HEK293 (cell line): Measurements from ENCODE around the gene BAZ2B.

Experiments used
- CTCF ChIA-PET: fragments of 350-600 bp; formaldehyde crosslinking; extraction: SDS; loops from one replicate; lab custom pipeline; 2021; ENCODE audit warnings: antibody characterized with exemption; lab: Yijun Ruan, JAX
- POLR2A ChIA-PET: fragments of 300-600 bp; formaldehyde crosslinking; extraction: SDS; loops from one replicate; lab custom pipeline; 2020; ENCODE audit warnings: antibody characterized with exemption, inconsistent platforms; lab: Yijun Ruan, JAX
- H3K27ac ChIP-seq: fragments of 200-500 bp; sonication (Bioruptor generic); 2 replicates; pipeline ENCODE4 v1.5.1; 2014; ENCODE audit warnings: low read depth, low read length, control low read depth, inconsistent platforms; ENCODE audit errors: extremely low read depth
- H3K36me3 ChIP-seq, 2 experiments: fragments of 200-500 bp in 1 of 2; sonication (Bioruptor generic) in 1 of 2; 1 replicate in 1 of 2; 2 replicates in 1 of 2; pipeline ENCODE4 v1.5.1; 2014 to 2017; ENCODE audit warnings: inconsistent platforms in 2 of 2, low read length in 2 of 2; ENCODE audit not compliant: control insufficient read depth in 2 of 2, insufficient read depth in 1 of 2
- H3K4me1 ChIP-seq: fragments of 200-500 bp; sonication (Bioruptor generic); 2 replicates; pipeline ENCODE4 v1.5.1; 2014; ENCODE audit warnings: mild to moderate bottlenecking, low read length, inconsistent platforms; ENCODE audit not compliant: control insufficient read depth, insufficient read depth
- H3K4me3 ChIP-seq: 2 replicates; pipeline ENCODE4 v1.5.1; 2011; ENCODE audit warnings: low read depth, mild to moderate bottlenecking, control low read depth, low read length, moderate library complexity
- H3K9me3 ChIP-seq: fragments of 200-500 bp; sonication (Bioruptor generic); 2 replicates; pipeline ENCODE4 v1.5.1; 2014; ENCODE audit warnings: low read depth, low read length, inconsistent platforms; ENCODE audit not compliant: control insufficient read depth, insufficient read depth
- SP3 ChIP-seq: fragments of 450-650 bp; formaldehyde crosslinking; IDR thresholded peaks from 2 replicates; pipeline ENCODE4 v1.5.1; 2016; ENCODE audit warnings: missing biosample characterization, missing genetic modification characterization
- WT1 ChIP-seq: fragments of 450-650 bp; formaldehyde crosslinking; IDR thresholded peaks from 2 replicates; pipeline ENCODE4 v1.5.1; 2016; ENCODE audit warnings: missing biosample characterization, missing genetic modification characterization
- ZBTB49 ChIP-seq: fragments of 450-650 bp; formaldehyde crosslinking; IDR thresholded peaks from 2 replicates; pipeline ENCODE4 v1.5.1; 2016; ENCODE audit warnings: missing biosample characterization, missing genetic modification characterization, low read depth
- ZBTB6 ChIP-seq: fragments of 450-650 bp; formaldehyde crosslinking; IDR thresholded peaks from 2 replicates; pipeline ENCODE4 v1.5.1; 2017; ENCODE audit warnings: missing biosample characterization, missing genetic modification characterization
- ZBTB7A ChIP-seq: fragments of 450-650 bp; formaldehyde crosslinking; IDR thresholded peaks from 2 replicates; pipeline ENCODE4 v1.5.1; 2016; ENCODE audit warnings: low read depth, missing biosample characterization, missing genetic modification characterization
- ZNF112 ChIP-seq: fragments of 450-650 bp; formaldehyde crosslinking; IDR thresholded peaks from 2 replicates; pipeline ENCODE4 v1.5.0; 2017; ENCODE audit warnings: missing biosample characterization, missing genetic modification characterization
- ZNF138 ChIP-seq: fragments of 450-650 bp; formaldehyde crosslinking; IDR thresholded peaks from 2 replicates; pipeline ENCODE4 v1.5.1; 2016; ENCODE audit warnings: missing biosample characterization, missing genetic modification characterization, borderline replicate concordance
- ZNF146 ChIP-seq: fragments of 450-650 bp; formaldehyde crosslinking; IDR thresholded peaks from 2 replicates; pipeline ENCODE4 v1.5.1; 2016; ENCODE audit warnings: missing biosample characterization, missing genetic modification characterization
- ZNF2 ChIP-seq: fragments of 450-650 bp; formaldehyde crosslinking; IDR thresholded peaks from 2 replicates; pipeline ENCODE4 v1.5.1; 2016; ENCODE audit warnings: missing biosample characterization, missing genetic modification characterization
- ZNF214 ChIP-seq: fragments of 450-650 bp; formaldehyde crosslinking; IDR thresholded peaks from 2 replicates; pipeline ENCODE4 v1.5.1; 2017; ENCODE audit warnings: missing biosample characterization, mild to moderate bottlenecking, missing genetic modification characterization, borderline replicate concordance
- ZNF24 ChIP-seq: fragments of 450-650 bp; formaldehyde crosslinking; IDR thresholded peaks from 2 replicates; pipeline ENCODE4 v1.5.1; 2016; ENCODE audit warnings: missing biosample characterization, missing genetic modification characterization
- ZNF248 ChIP-seq: fragments of 450-650 bp; formaldehyde crosslinking; IDR thresholded peaks from 2 replicates; pipeline ENCODE4 v1.5.1; 2017; ENCODE audit warnings: missing biosample characterization, missing genetic modification characterization
- ZNF26 ChIP-seq: fragments of 450-650 bp; formaldehyde crosslinking; IDR thresholded peaks from 2 replicates; pipeline ENCODE4 v1.5.1; 2016; ENCODE audit warnings: missing biosample characterization, missing genetic modification characterization
- ZNF266 ChIP-seq: fragments of 450-650 bp; formaldehyde crosslinking; IDR thresholded peaks from 2 replicates; pipeline ENCODE4 v1.5.1; 2016; ENCODE audit warnings: missing biosample characterization, missing genetic modification characterization, low read depth
- ZNF311 ChIP-seq: fragments of 450-650 bp; formaldehyde crosslinking; IDR thresholded peaks from 2 replicates; pipeline ENCODE4 v1.5.1; 2017; ENCODE audit warnings: missing biosample characterization, missing genetic modification characterization, borderline replicate concordance
- ZNF366 ChIP-seq: fragments of 450-650 bp; formaldehyde crosslinking; conservative IDR thresholded peaks from 2 replicates; pipeline ENCODE4 v1.5.1; 2016; ENCODE audit warnings: missing biosample characterization, missing genetic modification characterization
- ZNF423 ChIP-seq: fragments of 450-650 bp; formaldehyde crosslinking; IDR thresholded peaks from 2 replicates; pipeline ENCODE4 v1.5.1; 2016; ENCODE audit warnings: missing biosample characterization, missing genetic modification characterization
- ZNF449 ChIP-seq: fragments of 450-650 bp; formaldehyde crosslinking; IDR thresholded peaks from 2 replicates; pipeline ENCODE4 v1.5.1; 2017; ENCODE audit warnings: missing biosample characterization, mild to moderate bottlenecking, missing genetic modification characterization, moderate library complexity
- ZNF501 ChIP-seq: fragments of 450-650 bp; formaldehyde crosslinking; IDR thresholded peaks from 2 replicates; pipeline ENCODE4 v1.5.1; 2016; ENCODE audit warnings: missing biosample characterization, missing genetic modification characterization
- ZNF544 ChIP-seq: fragments of 450-650 bp; formaldehyde crosslinking; IDR thresholded peaks from 2 replicates; pipeline ENCODE4 v1.5.0; 2017; ENCODE audit warnings: missing biosample characterization, missing genetic modification characterization
- ZNF624 ChIP-seq: fragments of 450-650 bp; formaldehyde crosslinking; IDR thresholded peaks from 2 replicates; pipeline ENCODE4 v1.5.1; 2017; ENCODE audit warnings: missing biosample characterization, missing genetic modification characterization
- ZNF670 ChIP-seq: fragments of 450-650 bp; formaldehyde crosslinking; IDR thresholded peaks from 2 replicates; pipeline ENCODE4 v1.5.1; 2016; ENCODE audit warnings: missing biosample characterization, missing genetic modification characterization, low read depth
- ZNF692 ChIP-seq: fragments of 450-650 bp; formaldehyde crosslinking; IDR thresholded peaks from 2 replicates; pipeline ENCODE4 v1.5.1; 2016; ENCODE audit warnings: missing biosample characterization, missing genetic modification characterization
- ZNF776 ChIP-seq: fragments of 450-650 bp; formaldehyde crosslinking; IDR thresholded peaks from 2 replicates; pipeline ENCODE4 v1.5.0; 2017; ENCODE audit warnings: missing biosample characterization, missing genetic modification characterization, borderline replicate concordance
- ZNF791 ChIP-seq: fragments of 450-650 bp; formaldehyde crosslinking; IDR thresholded peaks from 2 replicates; pipeline ENCODE4 v1.5.1; 2016; ENCODE audit warnings: missing biosample characterization, missing genetic modification characterization

The BAZ2B gene

GRCh38 chr2:159444754-159445153, 171.6 kb downstream of the BAZ2B start:
- CTCF ChIA-PET, result no interaction called here
- H3K4me1 ChIP-seq, result peaks cover 3% of the 10 kb centered on the region; the same call in 1 of the 2 replicates
- TF ChIP-seq ZNF146 (tag by site-specific recombination) (no peak), SP3 (tag by site-specific recombination) (no peak), ZNF24 (no peak), ZNF112 (tag by site-specific recombination) (no peak), WT1 (tag by site-specific recombination) (no peak), ZNF449 (tag by site-specific recombination) (no peak), ZNF791 (no peak), ZNF138 (tag by site-specific recombination) (no peak), ZNF266 (tag by site-specific recombination) (no peak)
- TF ChIP-seq, all 188 proteins: peak for 0
- Histone ChIP-seq H3K36me3 (peaks cover 4 to 30% of the 10 kb centered on the region in 2 experiments; a peak in 2 of 3 replicates), H3K9me3 (no peaks in the 10 kb centered on the region), H3K27ac (no peak overlapping the region), H3K4me3 (no peak overlapping the region)
- POLR2A ChIA-PET, result no interaction called here

GRCh38 chr2:159442159-159442852, 174.0 kb downstream of the BAZ2B start:
- Histone ChIP-seq H3K9me3 (no peaks in the 10 kb centered on the region), H3K36me3 (peaks cover 16 to 43% of the 10 kb centered on the region in 2 experiments), H3K4me3 (no peak overlapping the region), H3K27ac (no peak overlapping the region), H3K4me1 (no peaks in the 10 kb centered on the region)
- CTCF ChIA-PET, result interaction anchor here (0.6 kb wide), 1 partner anchor 117 kb away, joined by 6 read pairs; no protein-coding TSS in a partner anchor
- POLR2A ChIA-PET, result no interaction called here
- TF ChIP-seq ZBTB6 (tag by site-specific recombination) (no peak), ZNF311 (tag by site-specific recombination) (no peak), ZNF26 (no peak), ZBTB49 (no peak), ZNF2 (tag by site-specific recombination) (no peak)

GRCh38 chr2:159441182-159441581, 175.2 kb downstream of the BAZ2B start:
- POLR2A ChIA-PET, result no interaction called here
- Histone ChIP-seq H3K4me3 (no peak overlapping the region), H3K4me1 (no peaks in the 10 kb centered on the region), H3K9me3 (no peaks in the 10 kb centered on the region), H3K36me3 (peaks cover 12 to 46% of the 10 kb centered on the region in 2 experiments; a peak in 2 of 3 replicates), H3K27ac (no peak overlapping the region)
- CTCF ChIA-PET, result interaction anchor here (0.6 kb wide), 1 partner anchor 118 kb away, joined by 6 read pairs; no protein-coding TSS in a partner anchor
- TF ChIP-seq ZNF692 (tag by site-specific recombination) (no peak), ZNF544 (no peak), ZNF624 (tag by site-specific recombination) (no peak), ZBTB7A (tag by site-specific recombination) (no peak), ZNF423 (tag by site-specific recombination) (no peak), ZNF670 (no peak), ZNF248 (no peak), ZNF501 (tag by site-specific recombination) (no peak), ZNF366 (tag by site-specific recombination) (no peak), ZNF776 (no peak), ZNF214 (tag by site-specific recombination) (no peak)
